Muscle of leg (tissue), 11 donors: ENCODE measurements around the gene TM7SF3. TPM values are rescaled to one million over a fixed set of nuclear protein-coding genes. Genes with fewer than 3 reads are reported as not detected.
A peak's percentile ranks its signal among the peaks of the same experiment; 100 is the strongest.

Experiments
- DNase-seq: peaks from one replicate; pipeline ENCODE4 v3.0.0; 2013
- H3K27ac ChIP-seq: one replicate; pipeline ENCODE4 v1.5.1; 2013; ENCODE audit warnings: mild to moderate bottlenecking, low read length, control low read depth
- H3K27me3 ChIP-seq: one replicate; pipeline ENCODE4 v1.6.1; 2013; ENCODE audit warnings: low read length; ENCODE audit not compliant: control insufficient read depth, insufficient read depth
- H3K36me3 ChIP-seq: one replicate; pipeline ENCODE4 v1.6.1; 2013; ENCODE audit warnings: low read length; ENCODE audit not compliant: control insufficient read depth, insufficient read depth
- H3K4me1 ChIP-seq: one replicate; pipeline ENCODE4 v1.6.1; 2013; ENCODE audit warnings: low read length; ENCODE audit not compliant: control insufficient read depth, insufficient read depth
- H3K4me3 ChIP-seq: one replicate; pipeline ENCODE4 v1.5.1; 2013; ENCODE audit warnings: low read length, control low read depth
- H3K9me3 ChIP-seq: replicated peaks from 2 replicates; pipeline ENCODE4 v1.6.1; 2013; ENCODE audit warnings: low read depth, low read length; ENCODE audit not compliant: control insufficient read depth
- WGBS: methylation state at CpG from one replicate; pipeline ENCODE4 v1.1.5; 2013; ENCODE audit warnings: missing lambda C conversion rate; ENCODE audit not compliant: insufficient coverage; 5-methylcytosine and 5-hydroxymethylcytosine counted together
- polyA plus RNA-seq, 8 donors: library from polyadenylated mRNA; unstranded; fragments of 120-200 nt; gene quantifications; one replicate each; pipeline versions ENCODE4 v1.2.1 to v1.2.3, GENCODE V29; 2013; ENCODE audit warnings: inconsistent platforms in 1 of 8, low replicate concordance in 1 of 8; ENCODE audit not compliant: insufficient read length in 8 of 8, insufficient read depth in 1 of 8
- total RNA-seq: library from RNA; stranded (reverse); fragments of 120-200 nt; gene quantifications from one replicate; pipeline ENCODE4 v1.2.4, GENCODE V29; 2013

Gene TM7SF3
- total and polyA plus RNA-seq, 9 donors, result 23.7 to 31.4 (median 28.5) TPM

DNA sequence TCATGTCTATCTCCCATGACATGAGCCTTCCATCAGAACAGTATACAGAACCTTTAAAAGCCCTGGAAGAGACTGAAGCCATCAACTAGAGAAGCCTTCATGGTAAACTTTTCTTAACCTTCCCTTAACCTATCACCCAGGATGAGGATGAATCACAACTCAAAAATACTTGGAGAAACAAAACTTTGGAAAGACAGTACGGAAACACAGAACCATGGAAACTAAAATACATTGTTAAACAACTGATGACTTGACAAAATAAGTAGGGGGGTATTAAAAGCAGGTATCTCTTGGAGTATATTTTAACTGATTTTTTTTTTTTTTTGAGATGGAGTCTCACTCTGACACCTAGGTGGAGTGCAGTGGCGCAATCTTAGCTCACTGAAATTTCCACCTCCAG is 8.7 kb downstream of the TM7SF3 start:
- Histone ChIP-seq H3K4me1 (no peaks in the 10 kb centered on the region), H3K36me3 (no peaks in the 10 kb centered on the region)

DNA sequence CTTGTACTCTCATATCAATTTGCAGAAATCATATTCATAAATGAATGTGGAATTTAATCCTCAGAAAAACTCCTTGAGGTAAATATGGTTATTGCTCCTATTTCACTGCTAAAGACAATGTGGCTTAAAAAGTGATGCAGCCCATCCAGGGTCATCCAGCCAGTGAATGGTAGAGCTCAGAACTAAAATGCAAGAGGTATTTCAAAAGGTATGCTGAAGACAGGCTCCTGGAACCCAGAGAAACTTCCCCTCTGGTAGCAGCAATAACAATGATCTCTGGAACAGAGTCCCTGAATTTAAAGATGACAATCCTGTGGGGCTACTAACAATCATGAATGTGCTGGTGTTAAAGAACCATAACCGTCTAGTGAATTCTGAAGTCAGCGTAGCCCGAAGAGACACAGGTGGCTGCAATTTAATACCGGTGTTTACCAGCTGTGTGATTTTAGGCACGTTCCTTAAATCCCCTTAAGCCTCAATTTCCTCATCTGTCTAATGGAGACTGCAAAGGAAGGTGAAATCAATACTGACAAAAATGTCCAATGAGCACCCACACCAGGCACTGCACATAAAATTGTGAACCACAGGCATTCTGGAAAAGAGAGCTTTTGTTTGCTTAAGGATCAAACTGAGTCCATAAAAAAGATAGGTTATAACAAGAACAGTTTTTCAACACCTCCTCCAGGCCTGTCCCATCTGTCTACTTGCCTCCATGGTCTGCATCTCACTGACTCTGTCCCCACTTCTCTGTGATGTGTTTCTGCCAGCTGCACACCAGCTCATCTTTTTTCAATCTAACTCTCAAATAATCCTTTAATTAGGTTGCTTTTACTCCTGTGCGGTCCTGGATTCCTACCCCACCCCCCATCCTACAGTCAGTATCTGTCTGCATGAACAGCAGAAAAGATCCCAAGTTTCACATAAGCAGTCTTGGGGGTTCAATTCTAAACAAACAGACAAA is 10.5 kb downstream of the TM7SF3 start:
- Histone ChIP-seq H3K4me1 (no peaks in the 10 kb centered on the region), H3K27ac (no peak overlapping the region), H3K36me3 (no peaks in the 10 kb centered on the region), H3K4me3 (no peak overlapping the region), H3K27me3 (no peaks in the 10 kb centered on the region), H3K9me3 (no peaks in the 10 kb centered on the region)
- 0% methylated on average over 1 of the region's 6 CpGs for WGBS
- no peak for DNase-seq

More for the DNA sequence above, 8.7 kb downstream of the TM7SF3 start:
- DNase-seq, result no peak
- no CpG with 5 or more reads among the region's 2 CpGs for WGBS
- no peak overlapping the region for H3K4me3 ChIP-seq
- no peaks in the 10 kb centered on the region for H3K9me3 ChIP-seq
- H3K27ac ChIP-seq, result no peak overlapping the region
- H3K27me3 ChIP-seq, result no peaks in the 10 kb centered on the region

DNA sequence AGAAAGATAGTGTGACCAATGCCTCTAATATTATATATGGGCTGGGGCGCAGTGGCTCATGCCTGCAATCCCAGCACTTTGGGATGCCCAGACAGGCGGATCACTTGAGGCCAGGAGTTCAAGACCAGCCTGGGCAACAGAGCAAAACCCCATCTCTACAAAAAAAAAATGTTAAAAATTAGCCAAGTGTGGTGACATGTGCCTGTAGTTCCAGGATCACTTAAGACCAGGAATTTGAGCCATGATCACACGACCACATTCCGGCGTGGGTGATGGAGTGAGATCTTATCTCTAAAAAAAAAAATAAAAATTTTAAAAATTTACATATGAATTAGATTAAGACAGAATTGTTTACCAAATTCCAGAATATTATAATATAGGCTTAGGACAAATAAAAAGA is 12.0 kb downstream of the TM7SF3 start:
- no CpG with 5 or more reads among the region's 5 CpGs for WGBS
- Histone ChIP-seq H3K36me3 (no peaks in the 10 kb centered on the region), H3K4me1 (no peaks in the 10 kb centered on the region)

DNA sequence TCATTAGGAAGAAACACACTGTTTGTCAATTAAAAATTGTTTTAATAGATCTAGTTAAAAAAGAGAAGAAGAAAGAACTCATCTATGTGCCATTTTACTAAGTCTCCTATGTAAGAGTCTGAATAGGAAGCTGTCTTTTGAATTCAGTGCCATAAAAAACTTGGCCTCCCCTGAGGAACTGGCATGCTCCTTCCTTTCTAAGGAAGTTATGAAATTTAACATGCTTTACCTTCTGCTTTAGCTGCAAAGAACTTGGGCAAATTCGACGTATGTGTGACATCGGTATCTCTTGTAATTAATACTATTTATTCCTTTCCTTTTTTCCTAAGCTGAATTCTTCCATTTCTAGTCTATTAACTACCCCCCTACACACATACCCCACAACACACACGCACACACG is 12.5 kb downstream of the TM7SF3 start:
- WGBS, result 87% methylated on average over 3 of the region's 5 CpGs
- Histone ChIP-seq H3K4me1 (no peaks in the 10 kb centered on the region), H3K36me3 (no peaks in the 10 kb centered on the region), H3K9me3 (no peaks in the 10 kb centered on the region), H3K27ac (no peak overlapping the region), H3K4me3 (no peak overlapping the region), H3K27me3 (no peaks in the 10 kb centered on the region)
- DNase-seq, result peak; percentile 40

More for the DNA sequence above, 12.0 kb downstream of the TM7SF3 start:
- Histone ChIP-seq H3K27ac (no peak overlapping the region), H3K27me3 (no peaks in the 10 kb centered on the region), H3K9me3 (no peaks in the 10 kb centered on the region), H3K4me3 (no peak overlapping the region)
- no peak for DNase-seq

DNA sequence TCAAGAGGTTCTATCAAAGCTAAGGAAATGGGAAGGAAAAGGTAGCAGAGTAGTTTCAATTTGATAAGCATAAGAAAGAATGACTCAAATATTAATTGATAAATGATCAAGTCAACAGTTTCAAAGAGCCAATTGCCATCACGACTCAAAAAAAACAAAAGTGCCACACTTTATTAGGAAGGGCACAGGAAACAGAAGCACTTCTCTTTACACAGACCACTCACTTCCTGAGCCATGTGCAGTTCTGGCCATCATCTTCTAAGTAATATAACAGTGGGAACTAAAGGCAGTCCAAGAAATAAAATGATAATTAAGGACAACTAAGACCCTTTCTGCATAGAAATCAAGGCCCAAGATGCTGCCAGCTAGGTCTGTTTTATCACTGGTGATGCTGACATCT is 13.2 kb downstream of the TM7SF3 start:
- Histone ChIP-seq H3K4me3 (no peak overlapping the region), H3K36me3 (no peaks in the 10 kb centered on the region), H3K9me3 (no peaks in the 10 kb centered on the region), H3K27me3 (no peaks in the 10 kb centered on the region), H3K4me1 (no peaks in the 10 kb centered on the region), H3K27ac (no peak overlapping the region)
- no peak for DNase-seq
- no CpG with 5 or more reads among the region's 1 CpG for WGBS

DNA sequence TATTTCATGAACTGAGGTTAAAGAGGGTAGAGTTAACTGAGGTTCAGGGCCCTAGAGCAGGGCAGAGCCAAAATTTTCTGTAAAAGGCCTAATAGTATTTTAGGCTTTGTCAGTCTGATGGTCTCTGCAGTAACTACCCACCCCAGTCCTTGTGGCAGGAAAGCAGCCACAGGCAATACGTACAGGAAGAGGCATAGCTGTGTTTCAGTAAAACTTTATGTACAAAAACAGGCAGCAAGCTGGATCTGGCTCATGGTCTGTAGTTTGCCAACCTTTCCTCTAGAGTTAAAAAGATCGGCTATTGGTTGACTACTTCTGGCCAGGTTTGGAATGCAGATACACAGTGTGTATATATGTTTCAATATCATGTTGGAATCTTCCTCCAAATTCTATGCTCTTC is 17.2 kb downstream of the TM7SF3 start:
- no peaks in the 10 kb centered on the region for H3K4me1 ChIP-seq
- H3K27ac ChIP-seq, result no peak overlapping the region
- H3K27me3 ChIP-seq, result no peaks in the 10 kb centered on the region
- H3K4me3 ChIP-seq, result no peak overlapping the region
- H3K9me3 ChIP-seq, result no peaks in the 10 kb centered on the region
- no CpG with 5 or more reads among the region's 2 CpGs for WGBS
- DNase-seq, result no peak
- H3K36me3 ChIP-seq, result peaks cover 7% of the 10 kb centered on the region

DNA sequence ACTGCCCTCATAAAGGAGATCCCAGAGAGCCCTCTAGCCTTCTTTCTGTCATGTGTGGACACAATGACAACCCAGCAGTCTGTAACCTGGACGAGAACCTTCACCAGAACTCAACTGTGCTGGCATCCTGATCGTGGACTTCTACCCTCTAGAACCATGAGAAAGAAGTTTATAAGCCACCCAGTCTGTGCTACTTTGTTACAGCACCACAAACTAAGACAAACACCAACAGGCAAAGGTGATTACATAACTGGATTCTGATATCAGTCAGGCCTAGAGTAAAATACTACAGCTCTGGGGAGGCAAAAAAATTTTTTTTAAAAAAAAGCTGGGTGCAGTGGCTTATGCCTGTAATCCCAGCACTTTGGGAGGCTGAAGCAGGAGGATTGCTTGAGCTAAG is 18.5 kb downstream of the TM7SF3 start:
- no peaks in the 10 kb centered on the region for H3K9me3 ChIP-seq
- no peak for DNase-seq
- H3K27ac ChIP-seq, result no peak overlapping the region
- H3K27me3 ChIP-seq, result no peaks in the 10 kb centered on the region
- no peak overlapping the region for H3K4me3 ChIP-seq
- H3K4me1 ChIP-seq, result no peaks in the 10 kb centered on the region
- H3K36me3 ChIP-seq, result peaks cover 7% of the 10 kb centered on the region
- WGBS, result 100% methylated on average over 2 of the region's 2 CpGs

DNA sequence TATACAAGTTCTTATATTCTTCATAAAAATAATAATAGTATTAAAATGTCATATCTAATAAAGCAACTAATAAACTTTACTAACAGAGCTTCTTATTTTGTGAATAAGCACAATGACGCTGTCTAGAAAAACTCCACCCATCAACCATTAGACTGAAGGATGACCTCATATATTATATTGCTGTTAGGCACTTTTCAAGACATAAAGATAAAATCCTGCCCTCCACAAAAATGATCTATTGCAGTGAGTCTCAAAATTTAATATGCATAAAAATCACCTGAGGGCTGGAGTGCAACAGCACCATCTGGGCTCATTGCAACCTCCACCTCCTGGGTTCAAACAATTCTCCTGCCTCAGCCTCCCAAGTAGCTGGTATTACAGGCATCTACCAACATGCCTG is 20.1 kb downstream of the TM7SF3 start:
- DNase-seq, result no peak
- H3K4me1 ChIP-seq, result no peaks in the 10 kb centered on the region
- no peaks in the 10 kb centered on the region for H3K9me3 ChIP-seq
- no peak overlapping the region for H3K27ac ChIP-seq
- no peaks in the 10 kb centered on the region for H3K27me3 ChIP-seq
- H3K36me3 ChIP-seq, result peaks cover 7% of the 10 kb centered on the region
- no CpG with 5 or more reads among the region's 1 CpG for WGBS
- no peak overlapping the region for H3K4me3 ChIP-seq

DNA sequence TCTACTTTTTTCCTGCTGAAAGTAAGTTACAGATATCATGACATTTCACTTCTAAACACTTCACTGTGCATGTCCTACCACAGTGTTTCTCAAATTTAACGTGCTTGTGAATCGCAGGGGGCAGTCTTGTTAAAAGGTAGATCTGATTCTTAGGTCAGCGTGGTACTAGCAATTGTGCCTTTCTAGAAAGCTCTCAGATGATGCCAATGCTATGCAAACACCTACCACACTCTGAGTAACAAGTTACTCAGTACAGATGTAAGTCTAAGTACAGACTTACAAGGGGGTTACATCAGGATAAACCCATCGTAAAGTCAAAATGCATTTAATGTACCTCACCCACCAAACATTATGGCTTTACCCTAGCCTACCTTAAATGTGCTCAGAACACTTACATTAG is 22.4 kb downstream of the TM7SF3 start:
- no CpG with 5 or more reads among the region's 4 CpGs for WGBS
- H3K36me3 ChIP-seq, result peaks cover 7% of the 10 kb centered on the region

DNA sequence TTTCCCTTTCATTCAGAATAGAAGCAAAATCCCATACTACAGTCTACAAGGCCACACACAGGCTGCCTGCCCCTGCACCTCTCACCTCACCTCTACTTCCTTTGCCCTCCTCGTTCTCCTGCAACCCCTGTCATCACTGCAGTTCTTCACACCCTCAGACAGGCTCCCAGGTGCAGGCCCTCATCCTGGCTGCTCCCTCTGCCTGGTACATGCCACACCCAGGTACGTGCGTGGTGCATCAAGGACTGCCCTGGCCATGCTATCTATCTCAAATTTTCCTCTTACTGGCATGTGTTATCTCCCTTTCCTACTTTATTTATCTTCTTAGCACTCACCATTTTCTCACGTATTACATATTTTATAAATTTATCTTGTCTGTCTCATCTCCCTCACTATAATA is 24.3 kb downstream of the TM7SF3 start:
- Histone ChIP-seq H3K27me3 (no peaks in the 10 kb centered on the region), H3K4me3 (no peak overlapping the region), H3K36me3 (peaks cover 3% of the 10 kb centered on the region), H3K9me3 (no peaks in the 10 kb centered on the region), H3K27ac (no peak overlapping the region), H3K4me1 (no peaks in the 10 kb centered on the region)
- no peak for DNase-seq
- 72% methylated on average over 3 of the region's 4 CpGs for WGBS

More for the DNA sequence above, 22.4 kb downstream of the TM7SF3 start:
- no peaks in the 10 kb centered on the region for H3K27me3 ChIP-seq
- H3K4me1 ChIP-seq, result no peaks in the 10 kb centered on the region
- no peak for DNase-seq
- H3K4me3 ChIP-seq, result no peak overlapping the region
- H3K9me3 ChIP-seq, result no peaks in the 10 kb centered on the region
- no peak overlapping the region for H3K27ac ChIP-seq
